Mucosa of descending colon (tissue), 3 donors: ENCODE measurements around the gene UPF1. TPM values are rescaled to one million over a fixed set of nuclear protein-coding genes. Genes with fewer than 3 reads are reported as not detected.

Experiments used
- ATAC-seq: fragments of 200-7000 bp; cut with Tn5 transposase; one replicate; pipeline ENCODE4 v1.9.1; 2020; ENCODE audit warnings: mild to moderate bottlenecking, moderate library complexity
- DNase-seq, 3 donors: peaks; one replicate each; pipeline ENCODE4 v3.0.0-alpha.2; 2020
- H3K36me3 ChIP-seq: fragments of 200-600 bp; one replicate; pipeline ENCODE4 v1.8.0; 2021; ENCODE audit warnings: low read depth, mild to moderate bottlenecking
- H3K4me1 ChIP-seq: fragments of 200-600 bp; one replicate; pipeline ENCODE4 v1.8.0; 2021; ENCODE audit warnings: low read depth, mild to moderate bottlenecking
- H3K4me3 ChIP-seq: fragments of 200-600 bp; one replicate; pipeline ENCODE4 v1.8.0; 2021; ENCODE audit warnings: mild to moderate bottlenecking
- H3K9me3 ChIP-seq: fragments of 200-600 bp; one replicate; pipeline ENCODE4 v1.8.0; 2021; ENCODE audit warnings: mild to moderate bottlenecking
- intact Hi-C, 2 donors: fragments of 100-400 bp; cut with DNase I in 1 of 2; cut with micrococcal nuclease in 1 of 2; formaldehyde crosslinking; loops; one replicate each; pipeline versions ENCODE4 v1.11.0 to v1.11.1; 2022; cut with DNase I, micrococcal nuclease
- total RNA-seq, 3 donors: library from RNA; stranded (reverse); fragmentation: NEBNext Ultra II Directional in 2 of 3; extraction: Animal tissue kit (Norgen Biotek cat#: 25700) in 2 of 3; gene quantifications; one replicate each; pipeline versions ENCODE4 v1.2.1 to v1.2.4, GENCODE V29; 2021 to 2023
- TF ChIP-seq, protein P1 (sequence below): fragments of 200-600 bp; IDR thresholded peaks from one replicate; pipeline ENCODE4 v1.8.0; 2022; ENCODE audit warnings: antibody characterized with exemption, mild to moderate bottlenecking
- donor health status: DM: no; HTN: no; CAD: no; lungs with moderate emphysema.
- donor health status: DM: no; HTN: no; CAD: no.
- donor health status: DM: no; HTN: yes; CAD: no.

Gene UPF1
- total RNA-seq, 3 donors from 2014 or later = 79.2 to 87.2 (median 83.4) TPM

DNA sequence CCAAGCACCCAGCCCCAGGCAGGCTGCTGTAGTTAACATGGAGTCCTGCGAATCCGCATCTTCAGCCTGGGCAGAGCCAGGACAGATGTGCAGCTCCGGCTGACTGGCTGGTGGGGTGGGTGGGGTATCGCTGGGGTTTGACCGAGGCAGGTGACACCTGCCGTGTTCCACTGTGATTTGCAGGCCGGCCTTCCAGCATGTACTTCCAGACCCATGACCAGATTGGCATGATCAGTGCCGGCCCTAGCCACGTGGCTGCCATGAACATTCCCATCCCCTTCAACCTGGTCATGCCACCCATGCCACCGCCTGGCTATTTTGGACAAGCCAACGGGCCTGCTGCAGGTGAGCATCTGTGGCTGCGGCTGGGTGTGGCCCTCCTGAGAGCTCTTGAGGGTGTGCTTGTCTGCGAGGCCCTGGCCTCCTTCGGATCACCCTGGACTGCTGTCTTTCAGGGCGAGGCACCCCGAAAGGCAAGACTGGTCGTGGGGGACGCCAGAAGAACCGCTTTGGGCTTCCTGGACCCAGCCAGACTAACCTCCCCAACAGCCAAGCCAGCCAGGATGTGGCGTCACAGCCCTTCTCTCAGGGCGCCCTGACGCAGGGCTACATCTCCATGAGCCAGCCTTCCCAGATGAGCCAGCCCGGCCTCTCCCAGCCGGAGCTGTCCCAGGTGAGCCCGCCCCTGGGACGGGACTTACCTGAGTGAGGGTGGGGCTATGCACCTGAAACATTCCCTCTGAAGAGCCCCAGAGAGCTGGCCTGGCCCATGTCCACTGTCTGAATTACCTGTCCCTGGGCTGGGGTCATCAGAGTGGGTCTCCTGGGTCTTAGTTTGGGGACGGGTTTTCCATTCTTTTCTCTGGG is 33.6 kb downstream of the UPF1 start:
- peaks cover 28% of the 10 kb centered on the region for H3K36me3 ChIP-seq
- peaks cover 4% of the 10 kb centered on the region for H3K4me1 ChIP-seq
- DNase-seq (no peak), ATAC-seq (peak; percentile 5)
- intact Hi-C loops = no loop called here
- TF ChIP-seq, protein P1, sequence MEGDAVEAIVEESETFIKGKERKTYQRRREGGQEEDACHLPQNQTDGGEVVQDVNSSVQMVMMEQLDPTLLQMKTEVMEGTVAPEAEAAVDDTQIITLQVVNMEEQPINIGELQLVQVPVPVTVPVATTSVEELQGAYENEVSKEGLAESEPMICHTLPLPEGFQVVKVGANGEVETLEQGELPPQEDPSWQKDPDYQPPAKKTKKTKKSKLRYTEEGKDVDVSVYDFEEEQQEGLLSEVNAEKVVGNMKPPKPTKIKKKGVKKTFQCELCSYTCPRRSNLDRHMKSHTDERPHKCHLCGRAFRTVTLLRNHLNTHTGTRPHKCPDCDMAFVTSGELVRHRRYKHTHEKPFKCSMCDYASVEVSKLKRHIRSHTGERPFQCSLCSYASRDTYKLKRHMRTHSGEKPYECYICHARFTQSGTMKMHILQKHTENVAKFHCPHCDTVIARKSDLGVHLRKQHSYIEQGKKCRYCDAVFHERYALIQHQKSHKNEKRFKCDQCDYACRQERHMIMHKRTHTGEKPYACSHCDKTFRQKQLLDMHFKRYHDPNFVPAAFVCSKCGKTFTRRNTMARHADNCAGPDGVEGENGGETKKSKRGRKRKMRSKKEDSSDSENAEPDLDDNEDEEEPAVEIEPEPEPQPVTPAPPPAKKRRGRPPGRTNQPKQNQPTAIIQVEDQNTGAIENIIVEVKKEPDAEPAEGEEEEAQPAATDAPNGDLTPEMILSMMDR = no peak
- no peaks in the 10 kb centered on the region for H3K9me3 ChIP-seq
- H3K4me3 ChIP-seq = no peak overlapping the region

DNA sequence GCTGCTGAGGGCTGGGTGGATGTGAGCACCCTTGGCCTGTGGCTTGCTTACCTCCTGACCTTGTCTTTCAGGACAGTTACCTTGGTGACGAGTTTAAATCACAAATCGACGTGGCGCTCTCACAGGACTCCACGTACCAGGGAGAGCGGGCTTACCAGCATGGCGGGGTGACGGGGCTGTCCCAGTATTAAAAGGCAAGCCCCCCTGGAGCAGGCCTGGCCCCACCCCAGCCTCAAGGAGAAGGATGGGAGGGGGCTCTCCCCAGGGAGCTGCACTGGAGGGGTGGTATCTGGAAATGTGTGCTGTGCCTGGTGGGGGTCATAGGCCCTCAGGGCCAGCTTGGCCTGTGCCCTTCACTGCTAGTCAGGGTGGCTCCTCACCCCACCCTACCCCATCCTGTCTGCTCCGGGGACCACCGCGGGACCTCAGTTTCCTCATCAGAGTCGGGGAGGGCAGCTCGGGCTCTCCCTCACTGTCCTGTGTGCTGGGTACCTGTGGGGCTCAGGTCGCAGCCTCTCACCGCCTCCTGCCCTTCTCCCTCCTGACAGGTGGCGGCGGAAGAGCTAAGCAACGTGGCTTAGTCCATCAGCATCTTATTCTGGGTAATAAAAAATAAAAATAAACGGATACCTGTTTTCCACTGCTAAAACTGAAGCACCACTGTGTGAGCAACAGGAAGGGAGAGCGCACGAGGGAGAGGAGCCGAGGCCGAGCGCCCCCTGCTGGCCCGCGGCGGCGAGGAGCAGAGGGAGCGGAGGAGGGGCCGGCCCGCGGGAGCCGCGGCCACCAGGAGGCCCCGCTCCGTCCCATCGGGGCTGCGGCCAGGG is 34.4 kb downstream of the UPF1 start:
- TF ChIP-seq, protein P1 = peak; percentile 87
- intact Hi-C loops = no loop called here
- ATAC-seq (peak; percentile 86), DNase-seq (peak in 2 of 3 donors; percentile 76 to 77)
- Histone ChIP-seq H3K4me3 (no peak overlapping the region), H3K4me1 (peaks cover 4% of the 10 kb centered on the region), H3K9me3 (no peaks in the 10 kb centered on the region), H3K36me3 (peaks cover 21% of the 10 kb centered on the region)

DNA sequence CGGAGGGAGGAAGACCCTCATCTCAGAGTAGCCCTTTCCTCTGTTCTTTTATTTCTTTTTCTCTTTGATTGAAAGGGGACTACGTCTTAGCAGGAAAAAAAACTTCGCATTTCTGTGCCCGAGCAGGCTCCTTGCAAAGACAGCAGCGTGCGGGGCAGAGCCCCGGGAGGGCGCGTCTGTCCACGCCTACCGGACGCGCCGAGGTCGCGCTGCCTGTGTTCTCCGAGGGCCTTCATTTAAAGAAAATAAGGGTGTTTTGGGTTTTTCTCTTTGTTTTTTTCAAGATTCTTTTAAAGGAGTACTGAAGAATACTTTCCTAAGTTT is 35.0 kb downstream of the UPF1 start:
- ATAC-seq (no peak), DNase-seq (no peak)
- peaks cover 18% of the 10 kb centered on the region for H3K36me3 ChIP-seq
- peaks cover 4% of the 10 kb centered on the region for H3K4me1 ChIP-seq
- no peaks in the 10 kb centered on the region for H3K9me3 ChIP-seq
- intact Hi-C loops = no loop called here
- no peak overlapping the region for H3K4me3 ChIP-seq
- TF ChIP-seq, protein P1 = no peak

DNA sequence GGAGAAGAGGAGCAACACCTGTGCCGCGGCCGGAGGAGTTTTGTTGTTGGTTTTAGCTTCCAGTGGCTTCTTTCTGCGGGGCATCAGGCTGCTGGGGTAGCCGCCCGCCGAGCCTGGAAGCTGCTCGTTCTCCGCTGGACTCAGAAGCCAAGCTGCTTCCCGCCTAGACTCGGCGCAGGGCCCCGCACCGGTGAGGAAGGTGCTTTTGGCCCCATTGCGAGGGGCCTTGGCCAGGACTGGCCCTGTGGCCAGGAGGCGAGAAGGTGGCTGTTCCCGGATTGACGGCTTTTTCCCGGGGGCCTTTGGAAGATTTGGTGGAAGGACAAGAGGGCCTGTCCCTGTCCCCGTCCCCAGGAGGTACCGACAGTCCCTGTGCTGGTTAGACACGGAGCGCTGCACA is 35.4 kb downstream of the UPF1 start:
- H3K4me1 ChIP-seq = peaks cover 4% of the 10 kb centered on the region
- no peak overlapping the region for H3K4me3 ChIP-seq
- no peak for DNase-seq
- no peak for ATAC-seq
- H3K36me3 ChIP-seq = peaks cover 18% of the 10 kb centered on the region
- TF ChIP-seq, protein P1 = no peak
- intact Hi-C loops = no loop called here
- H3K9me3 ChIP-seq = no peaks in the 10 kb centered on the region

DNA sequence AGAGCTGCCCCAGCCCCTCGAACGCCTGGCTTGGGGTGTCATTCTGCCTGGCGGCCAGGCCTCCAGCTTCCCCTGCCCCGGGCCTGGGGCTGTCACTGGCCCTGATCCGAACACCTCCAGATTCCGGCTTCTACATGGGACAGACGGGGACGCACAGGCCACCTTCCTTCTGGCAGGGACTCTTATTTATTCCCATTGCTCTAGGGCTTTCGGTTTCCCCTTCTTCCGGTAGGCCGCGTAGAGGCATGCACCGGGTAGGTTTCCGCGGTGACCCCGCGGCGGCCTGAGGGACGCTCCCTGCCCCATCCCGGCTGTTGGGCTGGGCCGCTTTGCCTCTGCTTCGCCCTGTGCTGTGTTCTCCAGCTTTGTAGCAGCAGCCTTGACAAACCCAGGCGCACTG is 36.0 kb downstream of the UPF1 start:
- H3K4me1 ChIP-seq = peaks cover 4% of the 10 kb centered on the region
- intact Hi-C loops = no loop called here
- TF ChIP-seq, protein P1 = no peak
- H3K9me3 ChIP-seq = no peaks in the 10 kb centered on the region
- H3K36me3 ChIP-seq = peaks cover 15% of the 10 kb centered on the region
- H3K4me3 ChIP-seq = no peak overlapping the region
- ATAC-seq (no peak), DNase-seq (no peak)
